K562 (cell line): ENCODE results near the gene LETM1. TPM values are rescaled to one million over a fixed set of nuclear protein-coding genes. Genes with fewer than 3 reads are reported as not detected.

ENCODE experiments used
- BDP1 ChIP-seq: IDR thresholded peaks from 3 replicates; pipeline ENCODE4 v1.6.1; 2011; ENCODE audit not compliant: insufficient read length, insufficient read depth
- BHLHE40 ChIP-seq: IDR thresholded peaks from 2 replicates; pipeline ENCODE4 v1.6.1; 2011; ENCODE audit warnings: low read length, improper control_type of control experiment
- CBFA2T3 ChIP-seq: fragments of 450-650 bp; IDR thresholded peaks from 2 replicates; pipeline ENCODE4 v1.6.1; 2017
- CTCF ChIP-seq, 3 experiments: IDR thresholded peaks in 2 of 3; conservative IDR thresholded peaks in 1 of 3; 2 replicates each; pipeline ENCODE4 v1.5.1; 2011 to 2012; ENCODE audit warnings: low read length in 3 of 3, mild to moderate bottlenecking in 3 of 3, control low read depth in 2 of 3, improper control_type of control experiment in 1 of 3, inconsistent platforms in 1 of 3, low read depth in 1 of 3, mixed read lengths in 1 of 3, moderate library complexity in 1 of 3; ENCODE audit not compliant: insufficient read depth in 2 of 3
- CXXC5 ChIP-seq: fragments of 250-450 bp; sonication (Bioruptor Pico); IDR thresholded peaks from 2 replicates; pipeline ENCODE4 v1.8.0; 2022; ENCODE audit warnings: inconsistent platforms, mild to moderate bottlenecking, moderate library complexity
- EP300 ChIP-seq: IDR thresholded peaks from 2 replicates; pipeline ENCODE4 v1.6.1; 2012; ENCODE audit warnings: low read length, improper control_type of control experiment
- HDAC1 ChIP-seq, 2 experiments: fragments of 450-650 bp; IDR thresholded peaks; 2 replicates each; pipeline ENCODE4 v1.6.1; 2016 to 2017; ENCODE audit warnings: inconsistent platforms in 1 of 2, mild to moderate bottlenecking in 1 of 2, moderate library complexity in 1 of 2
- JUND ChIP-seq, 2 experiments: IDR thresholded peaks; 2 replicates in 1 of 2; 3 replicates in 1 of 2; pipeline ENCODE4 v1.6.1; 2011; ENCODE audit warnings: borderline replicate concordance in 2 of 2, low read depth in 2 of 2, low read length in 2 of 2, improper control_type of control experiment in 1 of 2, missing biosample characterization in 1 of 2, missing genetic modification characterization in 1 of 2, missing genetic modification reagents in 1 of 2
- L3MBTL2 ChIP-seq: fragments of 450-650 bp; IDR thresholded peaks from 2 replicates; pipeline ENCODE4 v1.6.1; 2016; ENCODE audit warnings: mild to moderate bottlenecking, moderate library complexity
- MAX ChIP-seq: sonication (generic); formaldehyde crosslinking; IDR thresholded peaks from 2 replicates; pipeline ENCODE4 v1.9.0; 2022; ENCODE audit warnings: mild to moderate bottlenecking, missing genetic modification reagents
- MCM3 ChIP-seq: fragments of 450-650 bp; IDR thresholded peaks from 2 replicates; pipeline ENCODE4 v1.6.1; 2016
- NRF1 ChIP-seq, 2 experiments: fragments of 450-650 bp; IDR thresholded peaks in 1 of 2; conservative IDR thresholded peaks in 1 of 2; 2 replicates each; pipeline ENCODE4 v1.6.1; 2014; ENCODE audit warnings: mild to moderate bottlenecking in 2 of 2
- REST ChIP-seq, 2 experiments: fragments of 450-650 bp; formaldehyde crosslinking in 1 of 2; IDR thresholded peaks; 2 replicates each; pipeline versions ENCODE4 v1.4.0 to v1.6.1; 2014 to 2020; ENCODE audit warnings: mild to moderate bottlenecking in 2 of 2, borderline replicate concordance in 1 of 2, low read depth in 1 of 2
- ZFPM2 ChIP-seq: fragments of 250-450 bp; sonication (Bioruptor Pico); IDR thresholded peaks from 2 replicates; pipeline ENCODE4 v1.5.1; 2022; ENCODE audit warnings: mild to moderate bottlenecking
- polyA plus RNA-seq, 8 experiments: library from polyadenylated mRNA; depleted of rRNA in 4 of 8; stranded (reverse) in 5 of 8; unstranded in 3 of 8; fragments of >200 nt; fragmentation: Nextera tagmentation in 2 of 8; fragmentation: Illumina TruSeq in 1 of 8; extraction: Ambion mirVana in 2 of 8; extraction: Trizol in 1 of 8; gene quantifications; 2 replicates each; pipeline versions ENCODE4 v1.2.1 to v1.2.3, GENCODE V29; 2011 to 2014; ENCODE audit warnings: inconsistent platforms in 1 of 8, missing spikeins in 1 of 8
- total RNA-seq, 7 experiments: library from RNA; depleted of rRNA in 6 of 7; stranded (reverse); fragments of >200 nt in 6 of 7; fragmentation: Illumina TruSeq in 2 of 7; extraction: Trizol in 2 of 7; gene quantifications; 2 replicates each; pipeline versions ENCODE4 v1.2.1 to v1.2.3, GENCODE V29; 2011 to 2021; ENCODE audit warnings: low replicate concordance in 1 of 7

The LETM1 gene
- total and polyA plus RNA-seq, 9 of the 15 experiments (the other 6 are each of a cell fraction or from before 2014, with no cell fraction given): 3.9 to 109 (median 35.0) TPM

GRCh38 chr4:1883583-1883982, 27.6 kb upstream of the LETM1 start (continued):
- TF ChIP-seq L3MBTL2 (peak; percentile 16; the same call in 1 of the 2 replicates), BDP1 (no peak), CBFA2T3 (peak; percentile 84), CTCF (IDR thresholded peaks at IDR 0.05 in 2 of 3, conservative IDR thresholded peaks at IDR 0.05 in 1 of 3; ENCODE audit: insufficient read depth in 2 of 3, low read depth in 1 of 3, low read length in 3 of 3) (0 out of 6 replicates have a peak, but pooled peaks of 1 of the 3 experiments have one; percentile 2), CXXC5 (CRISPR knock-in tag) (peak; percentile 29; the same call in 1 of the 2 replicates), REST (IDR thresholded peaks at IDR 0.05; ENCODE audit: borderline replicate concordance) (no peak), REST (CRISPR knock-in tag; IDR thresholded peaks at IDR 0.05; ENCODE audit: low read depth) (no peak), HDAC1 (IDR thresholded peaks at IDR 0.05) (peak in 1 of 2 experiments; percentile 30; a peak in 1 of 4 replicates), NRF1 (conservative IDR thresholded peaks at IDR 0.05 in 1 of 2, IDR thresholded peaks at IDR 0.05 in 1 of 2) (0 out of 4 replicates have a peak, but pooled peaks of 1 of the 2 experiments have one; percentile 15), BHLHE40 (peak; percentile 45; the same call in 1 of the 2 replicates), MCM3 (no peak), MAX (CRISPR knock-in tag) (peak; percentile 69), EP300 (peak; percentile 35; the same call in 1 of the 2 replicates), ZFPM2 (CRISPR knock-in tag) (no peak), JUND (IDR thresholded peaks at IDR 0.05; ENCODE audit: borderline replicate concordance, low read depth, low read length) (peak; percentile 17; the same call in 1 of the 2 replicates), JUND (tag; IDR thresholded peaks at IDR 0.05; ENCODE audit: borderline replicate concordance, low read depth, low read length) (no peak)
